Fibroblast of skin of left quadriceps (primary cell): ENCODE results near the gene TLE3.
A peak's percentile ranks its signal among the peaks of the same experiment; 100 is the strongest.

Experiments
- DNase-seq, 2 experiments: peaks; one replicate each; pipeline ENCODE4 v3.0.0-alpha.2; 2013; ENCODE audit warnings: low read depth in 2 of 2

TLE3 gene

GRCh38 chr15:70099167-70099966, 1.6 kb upstream of the TLE3 start:
- peak; percentile 99 for DNase-seq

GRCh38 chr15:70098461-70099166, 897 bp upstream of the TLE3 start:
- DNase-seq: no peak

GRCh38 chr15:70098153-70098460, 390 bp upstream of the TLE3 start:
- DNase-seq: no peak

GRCh38 chr15:70097063-70097320, 725 bp downstream of the TLE3 start:
- no peak for DNase-seq

GRCh38 chr15:70096215-70097062, 1.3 kb downstream of the TLE3 start:
- no peak for DNase-seq

- no peak for DNase-seq
Observed at GRCh38 chr15:70095408-70096214, 2.1 kb downstream of the TLE3 start.

GRCh38 chr15:70094690-70095311, 2.9 kb downstream of the TLE3 start:
- DNase-seq: no peak

GRCh38 chr15:70093481-70094319, 4.0 kb downstream of the TLE3 start:
- no peak for DNase-seq

GRCh38 chr15:70093070-70093469, 4.6 kb downstream of the TLE3 start:
- no peak for DNase-seq

GRCh38 chr15:70092464-70093027, 5.2 kb downstream of the TLE3 start:
- peak in 1 of 2 experiments; percentile 48 for DNase-seq

- no peak for DNase-seq
Observed at GRCh38 chr15:70091726-70092463, 5.8 kb downstream of the TLE3 start.

- DNase-seq: no peak
Observed at GRCh38 chr15:70090436-70091296, 7.1 kb downstream of the TLE3 start.

GRCh38 chr15:70089692-70089971, 8.1 kb downstream of the TLE3 start:
- no peak for DNase-seq

- peak; percentile 72 to 78 for DNase-seq
Observed at GRCh38 chr15:70088887-70089691, 8.6 kb downstream of the TLE3 start.

- DNase-seq: no peak
Observed at GRCh38 chr15:70088455-70088854, 9.3 kb downstream of the TLE3 start.

- DNase-seq: no peak
Observed at GRCh38 chr15:70087708-70088352, 9.9 kb downstream of the TLE3 start.

GRCh38 chr15:70086636-70087035, 11.1 kb downstream of the TLE3 start:
- no peak for DNase-seq
